HG02678 (cell line): Measurements from ENCODE around the gene NFX1.
"Not testable (repeated sequence)": the region's sequence is repeated elsewhere in the genome, so short reads cannot be mapped to it uniquely, and the experiment has no call there.

ENCODE experiments used
- ATAC-seq: cut with Tn5 transposase; IDR thresholded peaks from one replicate; pipeline ENCODE4 v1.9.1; 2021; ENCODE audit warnings: mild to moderate bottlenecking, moderate library complexity; ENCODE audit not compliant: unreplicated experiment

The NFX1 gene

GRCh38 chr9:33385979-33386640, 95.8 kb downstream of the NFX1 start:
- not testable (repeated sequence) for ATAC-seq

GRCh38 chr9:33386641-33386996, 96.3 kb downstream of the NFX1 start:
- ATAC-seq, result not testable (repeated sequence)

- ATAC-seq, result not testable (repeated sequence)
Observed at GRCh38 chr9:33386998-33387397, 96.7 kb downstream of the NFX1 start.

- no peak for ATAC-seq
Observed at GRCh38 chr9:33388110-33388994, 98.0 kb downstream of the NFX1 start.

GRCh38 chr9:33391111-33391771, 100.9 kb downstream of the NFX1 start:
- ATAC-seq, result not testable (repeated sequence)

- ATAC-seq, result not testable (repeated sequence)
Observed at GRCh38 chr9:33392591-33393021, 102.3 kb downstream of the NFX1 start.

GRCh38 chr9:33393581-33393980, 103.3 kb downstream of the NFX1 start:
- ATAC-seq, result no peak

GRCh38 chr9:33393986-33394385, 103.7 kb downstream of the NFX1 start:
- not testable (repeated sequence) for ATAC-seq

- ATAC-seq, result not testable (repeated sequence)
Observed at GRCh38 chr9:33395159-33395879, 105.0 kb downstream of the NFX1 start.

GRCh38 chr9:33397801-33398200, 107.5 kb downstream of the NFX1 start:
- not testable (repeated sequence) for ATAC-seq

GRCh38 chr9:33399047-33399446, 108.7 kb downstream of the NFX1 start:
- ATAC-seq, result not testable (repeated sequence)

GRCh38 chr9:33401809-33402208, 111.5 kb downstream of the NFX1 start:
- ATAC-seq, result not testable (repeated sequence)

- not testable (repeated sequence) for ATAC-seq
Observed at GRCh38 chr9:33402371-33402770, 112.1 kb downstream of the NFX1 start, which contains the start of gene AQP7. Gene AQP7 (minus strand): TSS chr9:33402568. CDS start chr9:33401262, 1,306 bp downstream.

- ATAC-seq, result no peak
Observed at GRCh38 chr9:33403941-33404787, 113.8 kb downstream of the NFX1 start.

- ATAC-seq, result no peak
Observed at GRCh38 chr9:33404788-33405362, 114.6 kb downstream of the NFX1 start.

- no peak for ATAC-seq
Observed at GRCh38 chr9:33407061-33407460, 116.7 kb downstream of the NFX1 start.

GRCh38 chr9:33408087-33408486, 117.8 kb downstream of the NFX1 start:
- ATAC-seq, result no peak

- ATAC-seq, result no peak
Observed at GRCh38 chr9:33414268-33414667, 124.0 kb downstream of the NFX1 start.

GRCh38 chr9:33414889-33415500, 124.7 kb downstream of the NFX1 start:
- ATAC-seq, result no peak
